Neural progenitor cell (in vitro differentiated cells): Measurements from ENCODE around the gene GPD1L. TPM values are rescaled to one million over a fixed set of nuclear protein-coding genes. Genes with fewer than 3 reads are reported as not detected.
"Not testable (repeated sequence)": the region's sequence is repeated elsewhere in the genome, so short reads cannot be mapped to it uniquely, and the experiment has no call there.

ENCODE experiments used
- DNase-seq: peaks from one replicate; pipeline ENCODE4 v3.0.0-alpha.2; 2016; ENCODE audit warnings: low spot score
- H2AFZ ChIP-seq: fragments of 200-600 bp; sonication (generic); replicated peaks from 2 replicates; pipeline ENCODE4 v1.6.1; 2016; ENCODE audit warnings: antibody characterized with exemption
- H3F3A ChIP-seq: fragments of 200-600 bp; sonication (generic); 2 replicates; pipeline ENCODE4 v1.6.1; 2016; ENCODE audit warnings: antibody characterized with exemption, low read depth
- H3K27ac ChIP-seq: fragments of 200-600 bp; sonication (generic); 2 replicates; pipeline ENCODE4 v1.5.1; 2016; ENCODE audit warnings: mild to moderate bottlenecking
- H3K27me3 ChIP-seq: fragments of 200-600 bp; sonication (generic); 2 replicates; pipeline ENCODE4 v1.6.1; 2016; ENCODE audit warnings: mild to moderate bottlenecking, moderate library complexity
- H3K36me3 ChIP-seq: fragments of 200-600 bp; sonication (generic); 2 replicates; pipeline ENCODE4 v1.5.1; 2016
- H3K4me1 ChIP-seq: fragments of 200-600 bp; sonication (generic); 2 replicates; pipeline ENCODE4 v1.6.1; 2016; ENCODE audit warnings: mixed run types
- H3K4me2 ChIP-seq: fragments of 200-600 bp; sonication (generic); 2 replicates; pipeline ENCODE4 v1.6.1; 2016
- H3K4me3 ChIP-seq: fragments of 200-600 bp; sonication (generic); 2 replicates; pipeline ENCODE4 v1.5.1; 2016
- H3K79me2 ChIP-seq: fragments of 200-600 bp; sonication (generic); 2 replicates; pipeline ENCODE4 v1.6.1; 2016; ENCODE audit warnings: low read depth
- H3K9ac ChIP-seq: fragments of 200-600 bp; sonication (generic); 2 replicates; pipeline ENCODE4 v1.6.1; 2016
- H3K9me3 ChIP-seq: fragments of 200-600 bp; sonication (generic); 2 replicates; pipeline ENCODE4 v1.5.1; 2016; ENCODE audit warnings: low read depth
- H4K20me1 ChIP-seq: fragments of 200-600 bp; sonication (generic); 2 replicates; pipeline ENCODE4 v1.6.1; 2016; ENCODE audit warnings: low read depth
- H3K27ac Mint-ChIP-seq: 3 replicates; pipeline ENCODE4 v1.8.0; 2021; ENCODE audit warnings: mixed read lengths
- H3K27me3 Mint-ChIP-seq: 2 replicates; pipeline ENCODE4 v1.8.0; 2022; ENCODE audit warnings: low read depth, mild to moderate bottlenecking, inconsistent platforms, moderate library complexity, mixed read lengths; ENCODE audit not compliant: insufficient read depth
- H3K36me3 Mint-ChIP-seq: 3 replicates; pipeline ENCODE4 v1.8.0; 2021; ENCODE audit warnings: mixed read lengths
- H3K4me1 Mint-ChIP-seq: 3 replicates; pipeline ENCODE4 v1.8.0; 2021; ENCODE audit warnings: mixed read lengths
- H3K4me3 Mint-ChIP-seq: 3 replicates; pipeline ENCODE4 v1.8.0; 2021; ENCODE audit warnings: mild to moderate bottlenecking, moderate library complexity, mixed read lengths
- H3K9me3 Mint-ChIP-seq: 3 replicates; pipeline ENCODE4 v1.8.0; 2020; ENCODE audit warnings: mixed read lengths
- EZH2 ChIP-seq: fragments of 200-600 bp; sonication (generic); IDR thresholded peaks from 2 replicates; pipeline ENCODE4 v1.6.1; 2017; ENCODE audit warnings: antibody characterized with exemption, mild to moderate bottlenecking, moderate library complexity
- EZH2phosphoT487 ChIP-seq: fragments of 200-600 bp; sonication (generic); IDR thresholded peaks from 2 replicates; pipeline ENCODE4 v1.6.1; 2017; ENCODE audit warnings: antibody characterized with exemption
- total RNA-seq: library from RNA; depleted of rRNA; stranded (reverse); fragments of >200 nt; gene quantifications from 2 replicates; pipeline ENCODE4 v1.2.3, GENCODE V29; 2015; ENCODE audit warnings: low replicate concordance
- TF ChIP-seq, protein P1 (sequence below): fragments of 200-600 bp; sonication (generic); IDR thresholded peaks from 2 replicates; pipeline ENCODE4 v1.5.1; 2017; ENCODE audit warnings: antibody characterized with exemption, mild to moderate bottlenecking

Gene GPD1L
- total RNA-seq, 1 donor from 2014 or later, result 5.6 TPM

DNA sequence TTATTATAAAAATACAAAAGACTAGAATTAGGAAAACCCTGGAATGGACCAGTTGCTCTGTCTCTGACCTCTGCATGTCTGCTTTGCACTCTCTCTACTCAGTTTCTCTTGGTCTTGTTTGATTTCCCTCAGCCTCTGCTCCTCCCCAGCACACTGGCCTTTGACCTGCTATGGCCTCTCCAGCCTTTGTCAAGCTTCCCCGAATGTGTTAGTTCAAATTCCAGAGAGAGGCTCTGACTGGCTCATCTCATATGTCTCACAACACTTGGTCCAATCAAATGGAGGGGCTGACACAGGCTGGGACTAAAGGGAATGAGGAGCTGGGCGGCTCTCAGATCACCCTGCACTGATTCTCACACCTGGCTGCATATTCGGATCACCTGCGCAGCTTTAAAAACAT is 79.7 kb downstream of the GPD1L start:
- Mint-ChIP-seq H3K9me3 (no peaks in the 10 kb centered on the region), H3K36me3 (no peaks in the 10 kb centered on the region), H3K4me3 (no peak overlapping the region), H3K4me1 (peaks cover 14% of the 10 kb centered on the region), H3K27ac (no peak overlapping the region), H3K27me3 (peaks cover 3% of the 10 kb centered on the region)
- Histone ChIP-seq H4K20me1 (no peaks in the 10 kb centered on the region), H3K9me3 (no peaks in the 10 kb centered on the region), H3K4me1 (peaks cover 3% of the 10 kb centered on the region), H3K4me2 (no peak overlapping the region), H3K27me3 (no peaks in the 10 kb centered on the region), H2AFZ (peak overlapping the region; percentile 89), H3K79me2 (no peaks in the 10 kb centered on the region), H3F3A (no peaks in the 10 kb centered on the region), H3K27ac (no peak overlapping the region), H3K4me3 (no peak overlapping the region), H3K9ac (no peak overlapping the region), H3K36me3 (no peaks in the 10 kb centered on the region)
- TF ChIP-seq, protein P1, sequence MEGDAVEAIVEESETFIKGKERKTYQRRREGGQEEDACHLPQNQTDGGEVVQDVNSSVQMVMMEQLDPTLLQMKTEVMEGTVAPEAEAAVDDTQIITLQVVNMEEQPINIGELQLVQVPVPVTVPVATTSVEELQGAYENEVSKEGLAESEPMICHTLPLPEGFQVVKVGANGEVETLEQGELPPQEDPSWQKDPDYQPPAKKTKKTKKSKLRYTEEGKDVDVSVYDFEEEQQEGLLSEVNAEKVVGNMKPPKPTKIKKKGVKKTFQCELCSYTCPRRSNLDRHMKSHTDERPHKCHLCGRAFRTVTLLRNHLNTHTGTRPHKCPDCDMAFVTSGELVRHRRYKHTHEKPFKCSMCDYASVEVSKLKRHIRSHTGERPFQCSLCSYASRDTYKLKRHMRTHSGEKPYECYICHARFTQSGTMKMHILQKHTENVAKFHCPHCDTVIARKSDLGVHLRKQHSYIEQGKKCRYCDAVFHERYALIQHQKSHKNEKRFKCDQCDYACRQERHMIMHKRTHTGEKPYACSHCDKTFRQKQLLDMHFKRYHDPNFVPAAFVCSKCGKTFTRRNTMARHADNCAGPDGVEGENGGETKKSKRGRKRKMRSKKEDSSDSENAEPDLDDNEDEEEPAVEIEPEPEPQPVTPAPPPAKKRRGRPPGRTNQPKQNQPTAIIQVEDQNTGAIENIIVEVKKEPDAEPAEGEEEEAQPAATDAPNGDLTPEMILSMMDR, result no peak
- no peak for TF ChIP-seq EZH2phosphoT487
- no peak for TF ChIP-seq EZH2
- peak; percentile 43 for DNase-seq

DNA sequence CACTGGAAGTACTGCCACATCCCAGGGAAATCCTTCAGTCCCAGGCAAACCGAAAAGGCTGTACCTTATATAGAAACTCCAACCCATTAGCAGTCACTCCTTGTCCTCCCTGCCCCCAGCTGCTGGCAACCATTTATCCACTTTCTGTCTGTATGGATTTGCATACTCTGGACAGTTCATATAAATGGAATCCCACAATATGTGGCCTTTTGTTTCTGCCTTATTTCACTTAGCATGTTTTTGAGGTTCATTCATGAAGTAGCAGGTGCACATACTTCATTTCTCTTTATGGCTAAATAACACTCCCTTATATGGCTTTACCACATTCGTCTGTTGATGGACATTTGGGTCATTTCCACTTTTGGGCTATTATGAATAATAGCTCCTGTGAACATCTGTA is 80.5 kb downstream of the GPD1L start:
- no peak overlapping the region for H2AFZ ChIP-seq
- no peaks in the 10 kb centered on the region for H3K79me2 ChIP-seq
- no peak overlapping the region for H3K27ac ChIP-seq
- H4K20me1 ChIP-seq, result no peaks in the 10 kb centered on the region
- TF ChIP-seq, protein P1, result no peak
- TF ChIP-seq EZH2phosphoT487, result no peak
- TF ChIP-seq EZH2, result no peak
- no peak overlapping the region for H3K27ac Mint-ChIP-seq
- no peaks in the 10 kb centered on the region for H3K27me3 ChIP-seq
- no peaks in the 10 kb centered on the region for H3K36me3 Mint-ChIP-seq
- DNase-seq, result no peak
- peaks cover 3% of the 10 kb centered on the region for H3K27me3 Mint-ChIP-seq
- H3K4me3 Mint-ChIP-seq, result no peak overlapping the region
- H3K4me3 ChIP-seq, result no peak overlapping the region
- H3K9me3 Mint-ChIP-seq, result no peaks in the 10 kb centered on the region
- H3K9me3 ChIP-seq, result no peaks in the 10 kb centered on the region
- no peak overlapping the region for H3K4me2 ChIP-seq
- H3K4me1 ChIP-seq, result peaks cover 3% of the 10 kb centered on the region
- H3K9ac ChIP-seq, result no peak overlapping the region
- H3F3A ChIP-seq, result no peaks in the 10 kb centered on the region
- H3K36me3 ChIP-seq, result no peaks in the 10 kb centered on the region
- peaks cover 6% of the 10 kb centered on the region for H3K4me1 Mint-ChIP-seq

DNA sequence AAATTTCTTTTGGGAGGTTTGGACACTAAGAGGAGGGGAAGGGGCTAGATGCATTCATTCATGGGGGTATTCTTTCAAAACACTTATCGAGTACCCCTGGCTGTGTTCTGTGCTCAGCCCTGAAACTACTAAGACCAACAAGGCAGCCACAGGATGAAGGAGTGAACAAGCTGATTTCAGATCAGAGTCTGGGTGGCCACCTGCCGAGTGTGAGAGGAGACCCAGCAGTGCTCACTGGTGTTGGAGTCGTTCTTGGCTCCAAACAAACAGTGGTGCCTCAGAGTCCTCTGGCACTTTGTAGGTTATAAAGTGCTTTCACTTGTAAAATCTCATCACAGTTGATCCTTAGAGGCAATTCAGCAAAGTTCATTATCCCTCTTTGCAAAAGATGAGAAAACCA is 83.3 kb downstream of the GPD1L start:
- Mint-ChIP-seq H3K4me3 (no peak overlapping the region), H3K4me1 (peaks cover 5% of the 10 kb centered on the region), H3K27ac (no peak overlapping the region), H3K36me3 (no peaks in the 10 kb centered on the region), H3K27me3 (peaks cover 3% of the 10 kb centered on the region), H3K9me3 (no peaks in the 10 kb centered on the region)
- Histone ChIP-seq H3K27ac (no peak overlapping the region), H3K79me2 (no peaks in the 10 kb centered on the region), H4K20me1 (no peaks in the 10 kb centered on the region), H3K9me3 (no peaks in the 10 kb centered on the region), H3F3A (no peaks in the 10 kb centered on the region), H3K9ac (no peak overlapping the region), H3K4me1 (peaks cover 3% of the 10 kb centered on the region), H3K36me3 (no peaks in the 10 kb centered on the region), H3K27me3 (no peaks in the 10 kb centered on the region), H3K4me2 (no peak overlapping the region), H3K4me3 (no peak overlapping the region), H2AFZ (peak overlapping the region; percentile 15)
- TF ChIP-seq EZH2 (no peak), EZH2phosphoT487 (no peak)
- TF ChIP-seq, protein P1, result no peak
- DNase-seq, result no peak

DNA sequence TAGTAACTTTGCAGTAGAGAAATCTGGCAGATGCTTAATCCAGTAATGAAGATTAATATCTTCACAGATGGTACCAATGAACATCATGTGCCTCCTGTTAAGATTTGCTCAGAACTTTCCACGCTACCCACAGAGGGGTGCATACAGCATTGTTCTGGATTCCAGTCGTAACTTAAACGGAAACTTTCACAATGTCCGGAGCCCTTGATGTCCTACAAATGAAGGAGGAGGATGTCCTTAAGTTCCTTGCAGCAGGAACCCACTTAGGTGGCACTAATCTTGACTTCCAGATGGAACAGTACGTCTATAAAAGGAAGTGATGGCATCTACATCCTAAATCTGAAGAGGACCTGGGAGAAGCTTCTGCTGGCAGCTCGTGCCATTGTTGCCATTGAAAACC is 84.1 kb downstream of the GPD1L start:
- not testable (repeated sequence) for H3K9me3 Mint-ChIP-seq, DNase-seq, H3K27ac Mint-ChIP-seq, H4K20me1 ChIP-seq, H3K36me3 Mint-ChIP-seq, H3K27ac ChIP-seq, H3K9me3 ChIP-seq, H2AFZ ChIP-seq, H3K4me3 ChIP-seq, H3K4me1 Mint-ChIP-seq, H3K4me3 Mint-ChIP-seq, H3K79me2 ChIP-seq, H3K4me1 ChIP-seq, H3K36me3 ChIP-seq, H3F3A ChIP-seq, H3K4me2 ChIP-seq, H3K9ac ChIP-seq, H3K27me3 Mint-ChIP-seq, H3K27me3 ChIP-seq
